Measurements from ENCODE around the gene GTPBP1.

GTPBP1 gene

GRCh38 chr22:38727123-38727522, 21.4 kb downstream of the GTPBP1 start:
- no peak for DNase-seq (ENCODE audit: low spot score)

GRCh38 chr22:38727530-38728451, 22.0 kb downstream of the GTPBP1 start:
- DNase-seq (ENCODE audit: low spot score): no peak

- no peak for DNase-seq (ENCODE audit: low spot score)
These were observed 23.4 kb downstream of the GTPBP1 start for GRCh38 chr22:38728871-38729796.

GRCh38 chr22:38729946-38730345, 24.2 kb downstream of the GTPBP1 start:
- DNase-seq (ENCODE audit: low spot score): no peak

GRCh38 chr22:38730411-38730871, 24.7 kb downstream of the GTPBP1 start:
- DNase-seq (ENCODE audit: low spot score): no peak

GRCh38 chr22:38731703-38732161, 26.0 kb downstream of the GTPBP1 start:
- DNase-seq (ENCODE audit: low spot score): no peak

GRCh38 chr22:38732251-38732815, 26.6 kb downstream of the GTPBP1 start:
- DNase-seq (ENCODE audit: low spot score): no peak

GRCh38 chr22:38733329-38733723, 27.6 kb downstream of the GTPBP1 start:
- DNase-seq (ENCODE audit: low spot score): peak; percentile 59

- no peak for DNase-seq (ENCODE audit: low spot score)
These were observed 28.1 kb downstream of the GTPBP1 start for GRCh38 chr22:38733724-38734381.

GRCh38 chr22:38734421-38735100, 28.8 kb downstream of the GTPBP1 start:
- no peak for DNase-seq (ENCODE audit: low spot score)

GRCh38 chr22:38735126-38735464, 29.4 kb downstream of the GTPBP1 start:
- DNase-seq (ENCODE audit: low spot score): no peak

- no peak for DNase-seq (ENCODE audit: low spot score)
These were observed 29.9 kb downstream of the GTPBP1 start for GRCh38 chr22:38735465-38736256.

GRCh38 chr22:38736257-38736570, 30.5 kb downstream of the GTPBP1 start:
- no peak for DNase-seq (ENCODE audit: low spot score)

GRCh38 chr22:38737302-38738060, 31.7 kb downstream of the GTPBP1 start:
- no peak for DNase-seq (ENCODE audit: low spot score)

- DNase-seq (ENCODE audit: low spot score): no peak
These were observed 32.8 kb downstream of the GTPBP1 start for GRCh38 chr22:38738475-38739070.

GRCh38 chr22:38739300-38740055, 33.7 kb downstream of the GTPBP1 start:
- DNase-seq (ENCODE audit: low spot score): no peak

GRCh38 chr22:38740116-38740723, 34.5 kb downstream of the GTPBP1 start:
- no peak for DNase-seq (ENCODE audit: low spot score)

- DNase-seq (ENCODE audit: low spot score): no peak
These were observed 35.0 kb downstream of the GTPBP1 start for GRCh38 chr22:38740754-38741153.
